ENCODE results near the gene DACH1. TPM values are rescaled to one million over a fixed set of nuclear protein-coding genes. Genes with fewer than 3 reads are reported as not detected.

Gene DACH1
- total and polyA plus RNA-seq, 2 donors from 2014 or later: 5.3 to 10.4 TPM

DNA sequence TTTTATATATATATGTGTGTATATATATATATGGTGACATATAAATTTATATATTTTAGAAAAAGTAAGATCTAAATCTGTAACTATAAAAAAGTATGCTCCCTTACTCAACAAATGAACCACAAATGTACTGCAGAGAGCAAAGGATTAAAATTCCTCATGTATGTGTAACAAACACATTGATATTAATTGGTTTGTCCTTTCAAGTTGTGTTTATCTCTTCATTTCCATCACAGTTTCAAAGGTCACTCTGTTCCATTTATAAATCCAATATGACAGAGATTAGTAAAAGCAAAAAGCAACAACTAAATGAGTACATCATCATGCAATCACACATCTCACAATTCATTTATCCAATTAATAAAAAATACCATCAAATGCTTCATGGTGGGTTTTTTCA is 247.9 kb downstream of the DACH1 start:
- Histone ChIP-seq H3K27ac (ENCODE audit: low read depth in 2 of 2, low read length in 2 of 2) (no peak overlapping the region), H3K9ac (ENCODE audit: low read length in 3 of 3) (no peak overlapping the region), H3K27me3 (ENCODE audit: control insufficient read depth, insufficient read depth, low read length) (no peaks in the 10 kb centered on the region), H3K9me3 (ENCODE audit: control insufficient read depth in 2 of 3, insufficient read depth in 1 of 3, low read length in 3 of 3) (no peaks in the 10 kb centered on the region), H3K4me1 (ENCODE audit: control insufficient read depth in 2 of 3, insufficient read depth in 2 of 3, low read depth in 1 of 3, low read length in 3 of 3) (peaks cover 0 to 5% (median 0%) of the 10 kb centered on the region in 3 donors), H3K4me3 (ENCODE audit: low read length in 3 of 3) (no peak overlapping the region), H3K36me3 (ENCODE audit: control insufficient read depth in 2 of 3, insufficient read depth in 3 of 3, low read length in 3 of 3) (no peaks in the 10 kb centered on the region)
- DNase-seq (no peak), FAIRE-seq (no peak)
- TF ChIP-seq, protein P1, sequence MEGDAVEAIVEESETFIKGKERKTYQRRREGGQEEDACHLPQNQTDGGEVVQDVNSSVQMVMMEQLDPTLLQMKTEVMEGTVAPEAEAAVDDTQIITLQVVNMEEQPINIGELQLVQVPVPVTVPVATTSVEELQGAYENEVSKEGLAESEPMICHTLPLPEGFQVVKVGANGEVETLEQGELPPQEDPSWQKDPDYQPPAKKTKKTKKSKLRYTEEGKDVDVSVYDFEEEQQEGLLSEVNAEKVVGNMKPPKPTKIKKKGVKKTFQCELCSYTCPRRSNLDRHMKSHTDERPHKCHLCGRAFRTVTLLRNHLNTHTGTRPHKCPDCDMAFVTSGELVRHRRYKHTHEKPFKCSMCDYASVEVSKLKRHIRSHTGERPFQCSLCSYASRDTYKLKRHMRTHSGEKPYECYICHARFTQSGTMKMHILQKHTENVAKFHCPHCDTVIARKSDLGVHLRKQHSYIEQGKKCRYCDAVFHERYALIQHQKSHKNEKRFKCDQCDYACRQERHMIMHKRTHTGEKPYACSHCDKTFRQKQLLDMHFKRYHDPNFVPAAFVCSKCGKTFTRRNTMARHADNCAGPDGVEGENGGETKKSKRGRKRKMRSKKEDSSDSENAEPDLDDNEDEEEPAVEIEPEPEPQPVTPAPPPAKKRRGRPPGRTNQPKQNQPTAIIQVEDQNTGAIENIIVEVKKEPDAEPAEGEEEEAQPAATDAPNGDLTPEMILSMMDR (IDR thresholded peaks at IDR 0.05; ENCODE audit: borderline replicate concordance, extremely low read depth, insufficient read depth): no peak
- intact Hi-C loops (cut with DNase I): no loop called here

DNA sequence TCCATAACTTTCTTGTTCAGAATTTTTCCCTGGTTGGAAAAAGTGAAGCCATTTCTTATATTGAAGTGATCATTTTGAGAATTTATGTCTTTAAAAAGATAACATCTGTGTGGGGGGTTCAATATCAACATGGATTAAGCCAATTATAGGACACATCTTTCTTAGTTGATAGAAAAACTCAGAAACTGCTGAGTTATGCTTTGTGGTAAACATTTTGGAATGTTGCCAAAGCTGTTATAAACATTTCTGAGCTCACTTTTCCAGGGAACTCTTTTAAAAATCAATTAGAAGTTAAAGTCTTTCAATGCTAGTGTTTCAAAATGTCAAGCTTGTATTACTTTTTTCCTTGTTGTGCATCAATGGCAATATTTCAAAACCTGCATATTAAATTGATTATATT is 248.8 kb downstream of the DACH1 start:
- no peak overlapping the region for H3K27ac ChIP-seq (ENCODE audit: low read depth in 2 of 2, low read length in 2 of 2)
- DNase-seq: no peak
- TF ChIP-seq, protein P1 (IDR thresholded peaks at IDR 0.05; ENCODE audit: borderline replicate concordance, extremely low read depth, insufficient read depth): no peak
- no peaks in the 10 kb centered on the region for H3K27me3 ChIP-seq (ENCODE audit: control insufficient read depth, insufficient read depth, low read length)
- peaks cover 0 to 5% (median 0%) of the 10 kb centered on the region in 3 donors for H3K4me1 ChIP-seq (ENCODE audit: control insufficient read depth in 2 of 3, insufficient read depth in 2 of 3, low read depth in 1 of 3, low read length in 3 of 3)
- intact Hi-C loops (cut with DNase I): no loop called here
- no peaks in the 10 kb centered on the region for H3K9me3 ChIP-seq (ENCODE audit: control insufficient read depth in 2 of 3, insufficient read depth in 1 of 3, low read length in 3 of 3)
- H3K36me3 ChIP-seq (ENCODE audit: control insufficient read depth in 2 of 3, insufficient read depth in 3 of 3, low read length in 3 of 3): no peaks in the 10 kb centered on the region
- H3K9ac ChIP-seq (ENCODE audit: low read length in 3 of 3): no peak overlapping the region
- no peak for FAIRE-seq
- no peak overlapping the region for H3K4me3 ChIP-seq (ENCODE audit: low read length in 3 of 3)

DNA sequence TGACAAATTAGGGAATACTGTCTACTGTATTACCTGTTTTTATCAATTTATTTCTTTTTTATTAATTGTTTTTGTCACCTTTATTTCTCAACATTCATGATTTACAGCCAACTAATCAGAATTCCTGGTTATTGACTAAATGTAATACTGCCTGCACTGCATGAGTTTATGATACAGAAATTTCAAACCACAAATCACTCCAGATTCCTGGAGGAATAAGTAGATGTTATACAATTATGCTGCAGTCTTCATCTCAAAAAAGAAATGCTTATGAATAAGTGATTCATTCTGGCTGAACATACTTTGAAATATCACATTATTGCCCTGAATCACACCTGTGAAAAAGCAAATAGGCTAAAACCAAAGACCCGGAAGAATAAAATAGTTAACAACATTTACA is 249.7 kb downstream of the DACH1 start:
- no peaks in the 10 kb centered on the region for H3K27me3 ChIP-seq (ENCODE audit: control insufficient read depth, insufficient read depth, low read length)
- peaks cover 0 to 5% (median 0%) of the 10 kb centered on the region in 3 donors for H3K4me1 ChIP-seq (ENCODE audit: control insufficient read depth in 2 of 3, insufficient read depth in 2 of 3, low read depth in 1 of 3, low read length in 3 of 3)
- H3K9me3 ChIP-seq (ENCODE audit: control insufficient read depth in 2 of 3, insufficient read depth in 1 of 3, low read length in 3 of 3): no peaks in the 10 kb centered on the region
- intact Hi-C loops (cut with DNase I): no loop called here
- FAIRE-seq: no peak
- no peak overlapping the region for H3K9ac ChIP-seq (ENCODE audit: low read length in 3 of 3)
- no peaks in the 10 kb centered on the region for H3K36me3 ChIP-seq (ENCODE audit: control insufficient read depth in 2 of 3, insufficient read depth in 3 of 3, low read length in 3 of 3)
- H3K4me3 ChIP-seq (ENCODE audit: low read length in 3 of 3): no peak overlapping the region
- no peak for DNase-seq
- TF ChIP-seq, protein P1 (IDR thresholded peaks at IDR 0.05; ENCODE audit: borderline replicate concordance, extremely low read depth, insufficient read depth): no peak
- no peak overlapping the region for H3K27ac ChIP-seq (ENCODE audit: low read depth in 2 of 2, low read length in 2 of 2)
